GM12878 (cell line): Measurements from ENCODE around the gene CEP170B. TPM values are rescaled to one million over a fixed set of nuclear protein-coding genes. Genes with fewer than 3 reads are reported as not detected.

Experiments
- ATAC-seq: fragments of 200-7000 bp; cut with Tn5 transposase; 3 replicates; pipeline ENCODE4 v1.9.1; 2020; ENCODE audit warnings: mild to moderate bottlenecking, moderate library complexity
- BruUV-seq: library from RNA; stranded (reverse); fragments of 400-500 nt; replicated peaks from 2 replicates; lab custom pipeline; 2021; lab: Mats Ljungman, UMichigan
- CTCF ChIA-PET: fragments of 300-600 bp; sonication (Branson Sonifier 250); formaldehyde crosslinking; extraction: SDS; loops from one replicate; lab custom pipeline; 2021; ENCODE audit warnings: inconsistent platforms; lab: Yijun Ruan, JAX
- POLR2A ChIA-PET: fragments of 350-600 bp; formaldehyde crosslinking; extraction: SDS; loops from one replicate; lab custom pipeline; 2021; ENCODE audit warnings: inconsistent platforms; lab: Charles Lee
- RAD21 ChIA-PET: fragments of 300-600 bp; sonication (Branson Sonifier 250); formaldehyde crosslinking; loops from one replicate; lab custom pipeline; 2023; ENCODE audit warnings: antibody characterized with exemption; ENCODE audit not compliant: unreplicated experiment; lab: Charles Lee
- SMC1A ChIA-PET: fragments of 300-600 bp; sonication (Branson Sonifier 250); formaldehyde crosslinking; loops from one replicate; lab custom pipeline; 2023; ENCODE audit not compliant: unreplicated experiment, uncharacterized antibody; lab: Charles Lee
- DNase-seq: peaks from one replicate; pipeline ENCODE4 v3.0.0-alpha.2; 2011; ENCODE audit warnings: low read depth, low spot score
- FAIRE-seq: peaks from 3 replicates; lab custom pipeline; 2011; peaks lifted over from hg19 to GRCh38; lab: Jason Lieb, UNC
- H2AFZ ChIP-seq: 2 replicates; pipeline ENCODE4 v1.6.0; 2011; ENCODE audit warnings: low read depth, low read length, control low read depth; ENCODE audit not compliant: control insufficient read depth
- H3K27ac ChIP-seq: 2 replicates; pipeline ENCODE4 v1.5.1; 2011; ENCODE audit warnings: control low read depth; ENCODE audit not compliant: control insufficient read depth, insufficient read depth
- H3K27me3 ChIP-seq, 2 experiments: replicated peaks in 1 of 2; 2 replicates each; pipeline versions ENCODE4 v1.6.0 to v1.6.1; 2011; ENCODE audit warnings: low read length in 1 of 2; ENCODE audit not compliant: control insufficient read depth in 2 of 2, insufficient read depth in 2 of 2
- H3K36me3 ChIP-seq, 2 experiments: 2 replicates each; pipeline ENCODE4 v1.5.1; 2011; ENCODE audit warnings: low read length in 1 of 2; ENCODE audit not compliant: control insufficient read depth in 2 of 2, insufficient read depth in 2 of 2
- H3K4me1 ChIP-seq: 2 replicates; pipeline ENCODE4 v1.6.1; 2011; ENCODE audit warnings: mild to moderate bottlenecking, low read length, moderate library complexity, mixed read lengths; ENCODE audit not compliant: control insufficient read depth, insufficient read depth
- H3K4me2 ChIP-seq: 2 replicates; pipeline ENCODE4 v1.6.0; 2011; ENCODE audit warnings: control low read depth; ENCODE audit not compliant: control insufficient read depth, insufficient read depth
- H3K4me3 ChIP-seq: fragments of 200-600 bp; sonication (generic); 2 replicates; pipeline ENCODE4 v1.5.1; 2016
- H3K79me2 ChIP-seq: 2 replicates; pipeline ENCODE4 v1.6.0; 2011; ENCODE audit warnings: low read length; ENCODE audit not compliant: control insufficient read depth, insufficient read depth
- H3K9ac ChIP-seq: 2 replicates; pipeline ENCODE4 v1.8.0; 2011; ENCODE audit warnings: low read length, control low read depth, mixed read lengths; ENCODE audit not compliant: control insufficient read depth, insufficient read depth
- H3K9me3 ChIP-seq: replicated peaks from 3 replicates; pipeline ENCODE4 v1.5.1; 2011; ENCODE audit warnings: mild to moderate bottlenecking, low read length; ENCODE audit not compliant: control insufficient read depth, insufficient read depth
- H4K20me1 ChIP-seq: 2 replicates; pipeline ENCODE4 v1.6.0; 2011; ENCODE audit not compliant: control insufficient read depth, insufficient read depth
- CBFB ChIP-seq: IDR thresholded peaks from 2 replicates; pipeline ENCODE4 v1.6.1; 2016; ENCODE audit warnings: antibody characterized with exemption, low read depth
- EED ChIP-seq: sonication (generic); IDR thresholded peaks from 2 replicates; pipeline ENCODE4 v1.6.1; 2016; ENCODE audit warnings: antibody characterized with exemption, low read depth
- FOS ChIP-seq: IDR thresholded peaks from 3 replicates; pipeline ENCODE4 v1.6.1; 2011; ENCODE audit warnings: borderline replicate concordance; ENCODE audit not compliant: insufficient read length; ENCODE audit errors: extremely low read depth
- JUNB ChIP-seq: IDR thresholded peaks from 2 replicates; pipeline ENCODE4 v1.6.1; 2016; ENCODE audit warnings: antibody characterized with exemption, mild to moderate bottlenecking
- KAT2A ChIP-seq: conservative IDR thresholded peaks from 2 replicates; pipeline ENCODE4 v1.6.1; 2011; ENCODE audit warnings: low read depth, low read length; ENCODE audit not compliant: control insufficient read depth
- KLF5 ChIP-seq: fragments of 450-650 bp; IDR thresholded peaks from 2 replicates; pipeline ENCODE4 v1.6.1; 2014; ENCODE audit warnings: mild to moderate bottlenecking; ENCODE audit not compliant: partially characterized antibody
- NBN ChIP-seq: fragments of 450-650 bp; IDR thresholded peaks from 2 replicates; pipeline ENCODE4 v1.6.1; 2016
- NR2C2 ChIP-seq: IDR thresholded peaks from 2 replicates; pipeline ENCODE4 v1.6.1; 2011; ENCODE audit warnings: borderline replicate concordance, low read depth; ENCODE audit not compliant: control insufficient read depth, insufficient read length
- POLR2A ChIP-seq: IDR thresholded peaks from 2 replicates; pipeline ENCODE4 v1.6.1; 2011; ENCODE audit warnings: low read depth, mild to moderate bottlenecking, low read length
- RAD21 ChIP-seq: IDR thresholded peaks from 2 replicates; pipeline ENCODE4 v1.6.1; 2011; ENCODE audit warnings: mild to moderate bottlenecking, low read depth, low read length, moderate library complexity; ENCODE audit not compliant: insufficient read depth
- RAD51 ChIP-seq: fragments of 450-650 bp; IDR thresholded peaks from 2 replicates; pipeline ENCODE4 v1.6.1; 2016; ENCODE audit warnings: moderate library complexity, mild to moderate bottlenecking, inconsistent platforms
- RBBP5 ChIP-seq: fragments of 200-600 bp; sonication (generic); conservative IDR thresholded peaks from 2 replicates; pipeline ENCODE4 v1.6.1; 2016
- TCF12 ChIP-seq: IDR thresholded peaks from 2 replicates; pipeline ENCODE4 v1.6.1; 2011; ENCODE audit warnings: low read depth, mild to moderate bottlenecking, low read length
- YY1 ChIP-seq: IDR thresholded peaks from 2 replicates; pipeline ENCODE4 v1.6.1; 2011; ENCODE audit warnings: low read depth, mild to moderate bottlenecking, low read length
- WGBS: methylation state at CpG from one replicate; pipeline ENCODE4 v1.1.6; 2016; ENCODE audit warnings: low lambda C conversion rate; ENCODE audit not compliant: insufficient replicate concordance, insufficient coverage; ENCODE audit errors: missing lambda C conversion rate; 5-methylcytosine and 5-hydroxymethylcytosine counted together
- in situ Hi-C: fragments of 300-500 bp; cut with MboI; formaldehyde crosslinking; loops from 9 replicates; pipeline ENCODE4 v1.14.3; 2018; ENCODE audit warnings: mixed read lengths
- intact Hi-C: fragments of 100-400 bp; cut with micrococcal nuclease; formaldehyde crosslinking; loops from one replicate; pipeline ENCODE4 v1.14.2; 2022; ENCODE audit not compliant: unreplicated experiment
- polyA plus RNA-seq, 11 experiments: library from polyadenylated mRNA; depleted of rRNA in 4 of 11; unstranded in 6 of 11; stranded (reverse) in 5 of 11; fragments of >200 nt; fragmentation: Nextera tagmentation in 4 of 11; fragmentation: Illumina TruSeq in 1 of 11; extraction: Ambion mirVana in 4 of 11; extraction: Trizol in 1 of 11; gene quantifications; 1 replicate in 1 of 11; 2 replicates in 10 of 11; pipeline versions ENCODE4 v1.2.1 to v1.2.3, GENCODE V29; 2011 to 2016; ENCODE audit warnings: inconsistent platforms in 2 of 11, missing spikeins in 2 of 11, low read depth in 1 of 11
- total RNA-seq, 4 experiments: library from RNA; depleted of rRNA in 3 of 4; stranded (reverse); fragments of >200 nt in 3 of 4; fragmentation: Illumina TruSeq in 1 of 4; extraction: Trizol in 1 of 4; gene quantifications; 2 replicates each; pipeline versions ENCODE4 v1.2.1 to v1.2.3, GENCODE V29; 2013 to 2021
- TF ChIP-seq, protein P1 (sequence below): IDR thresholded peaks from 2 replicates; pipeline ENCODE4 v1.6.1; 2011; ENCODE audit warnings: borderline replicate concordance, low read depth, mild to moderate bottlenecking, moderate library complexity, low read length; ENCODE audit not compliant: insufficient read depth, poor library complexity, severe bottlenecking
- TF ChIP-seq, protein P2 (sequence below): fragments of 450-650 bp; formaldehyde crosslinking; IDR thresholded peaks from 2 replicates; pipeline ENCODE4 v1.4.0; 2020; ENCODE audit warnings: mild to moderate bottlenecking, moderate library complexity
- TF ChIP-seq, protein P3 (sequence below): fragments of 450-650 bp; IDR thresholded peaks from 2 replicates; pipeline ENCODE4 v1.6.1; 2017; ENCODE audit warnings: low read depth, mild to moderate bottlenecking, moderate library complexity

Gene CEP170B
- total and polyA plus RNA-seq, 10 of the 15 experiments (the other 5 are each of a cell fraction or from before 2014, with no cell fraction given): 0.01 to 0.44 (median 0.05) TPM; not detected in 4

DNA sequence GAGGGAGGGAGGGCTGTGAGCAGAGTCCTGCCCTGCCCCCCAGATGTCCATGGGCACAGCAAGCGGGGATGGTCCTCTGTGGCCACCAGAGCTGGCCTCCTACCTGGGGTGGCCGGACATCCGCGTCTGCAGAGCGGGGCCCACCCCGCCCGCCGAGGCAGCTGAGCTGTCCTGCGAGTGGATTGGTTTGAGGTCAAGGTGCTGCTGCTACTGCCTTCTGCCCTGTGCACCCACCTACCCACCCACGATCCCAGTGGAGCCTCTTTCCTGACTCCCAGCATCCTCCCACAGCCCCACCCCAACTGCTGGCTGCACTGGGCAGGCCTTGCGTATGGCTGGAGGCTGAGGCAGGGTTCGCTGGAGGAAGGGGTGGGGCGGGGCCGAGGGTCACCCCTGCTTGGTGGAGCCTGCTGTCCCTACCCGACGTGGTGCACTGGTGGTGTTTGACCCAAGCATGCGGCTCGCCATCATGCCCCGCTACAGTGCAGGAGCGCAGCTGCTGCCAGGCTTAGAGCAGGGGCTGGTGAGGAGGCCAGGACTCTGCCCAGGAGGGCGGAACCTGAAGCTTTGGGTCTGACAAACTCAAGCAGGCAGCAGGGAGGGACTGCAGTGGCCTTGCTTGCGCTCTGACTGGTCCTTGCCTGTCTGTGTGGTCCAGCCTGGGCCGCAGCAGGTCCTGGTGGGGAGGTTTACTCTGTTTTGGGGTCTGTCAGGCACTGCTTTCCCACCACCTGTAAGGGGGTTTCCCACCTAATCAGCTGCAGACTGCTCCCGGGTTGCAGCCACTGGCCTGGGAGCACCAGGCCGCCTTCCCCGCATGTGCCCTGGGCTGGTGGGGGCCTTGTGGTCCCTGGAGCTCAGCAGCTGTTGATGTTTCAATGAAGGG lies 23.7 kb downstream of the CEP170B start:
- in situ Hi-C loops (no loop called here), intact Hi-C loops (no loop called here)
- Histone ChIP-seq H3K4me1 (no peaks in the 10 kb centered on the region), H3K27me3 (no peaks in the 10 kb centered on the region), H2AFZ (no peak overlapping the region), H3K27ac (no peak overlapping the region), H3K9me3 (no peaks in the 10 kb centered on the region), H3K4me3 (no peak overlapping the region), H3K79me2 (no peaks in the 10 kb centered on the region), H4K20me1 (no peaks in the 10 kb centered on the region), H3K4me2 (no peak overlapping the region), H3K9ac (no peak overlapping the region), H3K36me3 (no peaks in the 10 kb centered on the region)
- no peak for ATAC-seq
- BruUV-seq: no TSS peak
- SMC1A ChIA-PET: no interaction called here
- WGBS: 58% methylated on average over 26 of the region's 26 CpGs
- POLR2A ChIA-PET: no interaction called here
- DNase-seq: no peak
- FAIRE-seq: no peak
- CTCF ChIA-PET: no interaction called here
- RAD21 ChIA-PET: no interaction called here
- TF ChIP-seq, protein P1, sequence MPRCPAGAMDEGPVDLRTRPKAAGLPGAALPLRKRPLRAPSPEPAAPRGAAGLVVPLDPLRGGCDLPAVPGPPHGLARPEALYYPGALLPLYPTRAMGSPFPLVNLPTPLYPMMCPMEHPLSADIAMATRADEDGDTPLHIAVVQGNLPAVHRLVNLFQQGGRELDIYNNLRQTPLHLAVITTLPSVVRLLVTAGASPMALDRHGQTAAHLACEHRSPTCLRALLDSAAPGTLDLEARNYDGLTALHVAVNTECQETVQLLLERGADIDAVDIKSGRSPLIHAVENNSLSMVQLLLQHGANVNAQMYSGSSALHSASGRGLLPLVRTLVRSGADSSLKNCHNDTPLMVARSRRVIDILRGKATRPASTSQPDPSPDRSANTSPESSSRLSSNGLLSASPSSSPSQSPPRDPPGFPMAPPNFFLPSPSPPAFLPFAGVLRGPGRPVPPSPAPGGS: no peak
- TF ChIP-seq, protein P2, sequence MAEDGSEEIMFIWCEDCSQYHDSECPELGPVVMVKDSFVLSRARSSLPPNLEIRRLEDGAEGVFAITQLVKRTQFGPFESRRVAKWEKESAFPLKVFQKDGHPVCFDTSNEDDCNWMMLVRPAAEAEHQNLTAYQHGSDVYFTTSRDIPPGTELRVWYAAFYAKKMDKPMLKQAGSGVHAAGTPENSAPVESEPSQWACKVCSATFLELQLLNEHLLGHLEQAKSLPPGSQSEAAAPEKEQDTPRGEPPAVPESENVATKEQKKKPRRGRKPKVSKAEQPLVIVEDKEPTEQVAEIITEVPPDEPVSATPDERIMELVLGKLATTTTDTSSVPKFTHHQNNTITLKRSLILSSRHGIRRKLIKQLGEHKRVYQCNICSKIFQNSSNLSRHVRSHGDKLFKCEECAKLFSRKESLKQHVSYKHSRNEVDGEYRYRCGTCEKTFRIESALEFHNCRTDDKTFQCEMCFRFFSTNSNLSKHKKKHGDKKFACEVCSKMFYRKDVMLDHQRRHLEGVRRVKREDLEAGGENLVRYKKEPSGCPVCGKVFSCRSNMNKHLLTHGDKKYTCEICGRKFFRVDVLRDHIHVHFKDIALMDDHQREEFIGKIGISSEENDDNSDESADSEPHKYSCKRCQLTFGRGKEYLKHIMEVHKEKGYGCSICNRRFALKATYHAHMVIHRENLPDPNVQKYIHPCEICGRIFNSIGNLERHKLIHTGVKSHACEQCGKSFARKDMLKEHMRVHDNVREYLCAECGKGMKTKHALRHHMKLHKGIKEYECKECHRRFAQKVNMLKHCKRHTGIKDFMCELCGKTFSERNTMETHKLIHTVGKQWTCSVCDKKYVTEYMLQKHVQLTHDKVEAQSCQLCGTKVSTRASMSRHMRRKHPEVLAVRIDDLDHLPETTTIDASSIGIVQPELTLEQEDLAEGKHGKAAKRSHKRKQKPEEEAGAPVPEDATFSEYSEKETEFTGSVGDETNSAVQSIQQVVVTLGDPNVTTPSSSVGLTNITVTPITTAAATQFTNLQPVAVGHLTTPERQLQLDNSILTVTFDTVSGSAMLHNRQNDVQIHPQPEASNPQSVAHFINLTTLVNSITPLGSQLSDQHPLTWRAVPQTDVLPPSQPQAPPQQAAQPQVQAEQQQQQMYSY (CRISPR knock-in tag): no peak
- TF ChIP-seq POLR2A: no peak
- no peak for TF ChIP-seq JUNB
- TF ChIP-seq NR2C2: no peak
- TF ChIP-seq NBN: no peak
- no peak for TF ChIP-seq RBBP5
- no peak for TF ChIP-seq TCF12
- no peak for TF ChIP-seq RAD51
- TF ChIP-seq KLF5: no peak
- TF ChIP-seq CBFB: no peak
- TF ChIP-seq RAD21: no peak
- no peak for TF ChIP-seq FOS
- TF ChIP-seq, protein P3, sequence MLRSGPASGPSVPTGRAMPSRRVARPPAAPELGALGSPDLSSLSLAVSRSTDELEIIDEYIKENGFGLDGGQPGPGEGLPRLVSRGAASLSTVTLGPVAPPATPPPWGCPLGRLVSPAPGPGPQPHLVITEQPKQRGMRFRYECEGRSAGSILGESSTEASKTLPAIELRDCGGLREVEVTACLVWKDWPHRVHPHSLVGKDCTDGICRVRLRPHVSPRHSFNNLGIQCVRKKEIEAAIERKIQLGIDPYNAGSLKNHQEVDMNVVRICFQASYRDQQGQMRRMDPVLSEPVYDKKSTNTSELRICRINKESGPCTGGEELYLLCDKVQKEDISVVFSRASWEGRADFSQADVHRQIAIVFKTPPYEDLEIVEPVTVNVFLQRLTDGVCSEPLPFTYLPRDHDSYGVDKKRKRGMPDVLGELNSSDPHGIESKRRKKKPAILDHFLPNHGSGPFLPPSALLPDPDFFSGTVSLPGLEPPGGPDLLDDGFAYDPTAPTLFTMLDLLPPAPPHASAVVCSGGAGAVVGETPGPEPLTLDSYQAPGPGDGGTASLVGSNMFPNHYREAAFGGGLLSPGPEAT: no peak
- TF ChIP-seq YY1: no peak
- no peak for TF ChIP-seq KAT2A
- TF ChIP-seq EED: no peak
